ENCODE measurements around the gene HS6ST1.
"Not testable (repeated sequence)": the region's sequence is repeated elsewhere in the genome, so short reads cannot be mapped to it uniquely, and the experiment has no call there.

Gene HS6ST1

DNA sequence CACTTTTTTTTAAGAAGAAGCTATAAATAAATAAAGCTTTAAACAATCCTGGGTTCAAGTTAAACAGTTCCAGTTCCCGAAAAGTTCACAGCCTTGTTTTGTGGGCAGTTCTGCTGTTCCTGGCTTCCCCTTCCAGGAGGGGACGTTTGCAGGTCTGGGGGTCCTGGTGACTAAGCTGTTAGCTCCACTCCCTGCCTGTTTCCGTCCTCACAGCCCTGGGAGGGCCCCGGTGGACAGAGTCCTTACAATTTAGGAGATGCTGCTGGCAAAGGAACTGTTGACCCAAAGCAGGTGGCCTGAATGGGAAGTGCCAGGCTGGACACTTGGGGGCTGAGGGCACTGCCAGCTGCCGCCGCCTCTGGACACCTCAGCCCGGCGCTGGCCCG is 53.1 kb downstream of the HS6ST1 start:
- DNase-seq, result not testable (repeated sequence)

DNA sequence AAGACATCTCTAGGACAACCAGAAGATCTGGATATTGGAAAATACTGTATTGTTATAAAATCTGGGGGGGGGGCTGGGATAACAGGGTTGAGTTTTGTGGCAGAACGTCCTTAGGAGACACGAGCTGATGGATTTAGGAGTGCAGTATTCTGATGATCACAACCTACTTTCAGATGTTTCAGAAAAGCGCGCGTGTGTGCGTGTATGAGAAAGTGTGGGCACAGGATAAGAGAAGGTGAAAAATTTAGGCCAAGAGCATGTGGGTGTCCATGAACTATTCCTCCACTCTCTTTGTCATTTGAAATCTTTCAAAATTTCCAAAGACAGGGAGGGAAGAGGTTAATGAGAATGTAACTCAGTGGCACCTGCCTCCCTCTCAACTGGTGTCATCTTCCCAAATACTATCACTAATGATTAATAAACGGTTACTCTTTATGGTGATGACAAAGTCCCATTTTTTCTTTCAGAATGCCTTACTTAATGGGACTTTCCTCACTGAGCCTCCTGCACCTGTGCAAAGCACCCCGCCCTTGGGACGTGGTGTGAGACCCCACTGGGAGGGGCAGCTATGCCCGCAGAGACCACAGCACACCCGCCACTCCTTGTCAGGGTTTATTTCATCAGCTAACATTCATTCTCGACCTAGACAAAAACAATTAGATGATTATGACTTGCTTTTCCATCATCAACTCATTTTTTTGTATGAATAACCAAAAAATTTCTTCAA is 53.6 kb downstream of the HS6ST1 start:
- no peak for DNase-seq

DNA sequence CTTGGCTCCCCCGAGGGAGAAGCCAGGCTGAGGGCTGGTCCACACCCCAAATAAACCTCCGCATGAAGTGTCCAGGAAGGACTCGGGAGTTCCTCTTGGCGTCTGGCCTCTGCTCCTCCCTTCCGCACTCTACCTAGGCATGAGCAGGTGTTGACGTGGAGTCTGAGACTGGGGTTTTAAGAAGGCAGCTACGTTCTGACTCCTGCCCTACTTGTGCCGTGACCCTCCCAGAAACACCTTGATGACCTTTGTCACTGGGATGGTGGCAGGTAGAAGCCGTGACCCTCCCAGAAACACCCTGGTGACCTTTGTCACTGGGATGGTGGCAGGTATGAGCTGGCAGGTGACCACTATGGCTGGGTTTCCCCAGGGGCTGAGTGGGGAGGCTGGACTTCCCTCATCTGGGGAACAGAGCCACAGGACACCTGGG is 54.8 kb downstream of the HS6ST1 start:
- DNase-seq, result no peak

DNA sequence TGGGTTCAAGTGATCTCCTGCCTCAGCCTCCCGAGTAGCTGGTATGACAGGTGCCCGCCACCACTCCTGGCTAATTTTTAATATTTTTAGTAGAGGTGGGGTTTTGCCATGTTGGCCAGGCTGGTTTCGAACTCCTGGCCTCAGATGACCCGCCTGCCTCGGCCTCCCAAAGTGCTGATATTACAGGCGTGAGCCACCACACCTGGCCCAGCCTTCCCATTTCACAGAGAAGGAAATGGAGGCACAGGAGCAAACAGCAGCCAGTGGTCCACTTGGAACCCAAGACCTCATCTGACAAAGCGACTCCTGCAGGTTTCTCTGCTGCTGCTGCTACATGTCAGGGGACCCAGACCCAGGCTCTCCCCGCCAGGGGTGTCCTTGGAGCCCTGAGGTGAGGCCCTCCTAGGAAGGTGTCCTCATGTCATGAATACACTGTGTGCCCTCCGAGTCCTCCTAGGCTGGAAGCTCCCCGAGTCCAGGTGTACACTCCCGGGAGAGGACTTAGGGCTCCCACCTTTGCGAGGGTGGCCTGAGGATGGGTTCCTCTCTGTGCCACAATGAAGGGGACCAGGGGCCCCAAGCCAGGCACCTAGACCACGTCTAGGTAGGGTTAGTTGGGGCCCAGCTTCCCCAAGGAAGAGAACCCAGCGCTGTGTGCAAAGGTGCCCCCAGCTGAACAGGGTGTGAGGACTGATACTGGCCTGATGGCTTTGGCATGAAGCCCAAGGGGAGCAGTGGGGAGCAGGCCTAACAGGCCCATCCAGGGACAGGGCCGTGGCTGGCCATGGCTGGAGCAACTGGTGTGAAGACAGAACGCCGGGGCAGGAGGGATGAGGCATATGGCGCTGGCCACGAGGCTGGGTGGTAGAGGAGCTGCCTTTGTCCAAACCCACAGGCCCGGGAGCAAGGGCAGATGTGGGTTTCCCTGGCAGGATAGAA is 56.1 kb downstream of the HS6ST1 start:
- no peak for DNase-seq

DNA sequence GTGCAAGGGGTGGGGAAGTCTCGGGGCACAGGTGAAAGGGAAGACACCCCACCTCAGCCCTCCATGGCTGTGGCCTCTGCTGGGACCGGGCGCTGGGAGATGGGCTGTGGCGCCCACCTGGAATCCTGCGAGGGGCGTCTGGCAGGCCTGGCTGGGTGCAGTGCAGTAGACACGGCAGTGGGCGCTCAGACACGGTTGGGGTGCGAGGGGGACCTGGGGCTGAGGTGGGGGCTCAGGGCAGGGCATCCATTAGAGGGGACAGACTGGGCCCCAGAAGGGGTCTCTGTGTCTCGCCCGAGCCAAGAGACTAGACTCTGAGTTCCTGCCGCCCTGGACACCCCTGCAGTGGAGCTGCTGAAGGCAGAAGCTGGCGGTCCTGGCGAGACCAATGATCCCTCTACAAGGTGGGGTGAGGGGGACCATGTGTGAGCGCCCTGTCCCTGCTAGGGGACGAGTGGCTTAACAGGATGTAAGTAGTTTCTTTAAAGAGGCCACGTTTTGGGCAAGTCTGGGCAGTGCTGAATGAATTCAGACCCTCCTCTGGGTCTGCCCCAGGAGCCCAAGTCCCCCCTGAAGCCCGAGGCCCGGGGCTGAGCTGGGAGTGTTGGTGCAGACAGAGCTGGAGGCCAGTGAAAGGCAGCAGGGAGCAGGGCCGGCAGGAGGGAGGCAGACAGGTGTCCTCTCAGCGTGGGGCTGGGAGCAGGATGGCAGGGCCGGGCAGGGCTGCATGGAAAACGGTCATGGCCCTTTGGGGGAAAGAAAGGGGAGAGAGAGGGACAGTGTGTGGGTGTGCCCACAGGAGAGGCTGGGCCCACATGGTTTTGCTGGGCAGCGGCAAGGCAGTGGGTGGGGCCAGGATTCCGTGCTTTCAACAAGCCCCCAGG is 57.2 kb downstream of the HS6ST1 start:
- no peak for DNase-seq

DNA sequence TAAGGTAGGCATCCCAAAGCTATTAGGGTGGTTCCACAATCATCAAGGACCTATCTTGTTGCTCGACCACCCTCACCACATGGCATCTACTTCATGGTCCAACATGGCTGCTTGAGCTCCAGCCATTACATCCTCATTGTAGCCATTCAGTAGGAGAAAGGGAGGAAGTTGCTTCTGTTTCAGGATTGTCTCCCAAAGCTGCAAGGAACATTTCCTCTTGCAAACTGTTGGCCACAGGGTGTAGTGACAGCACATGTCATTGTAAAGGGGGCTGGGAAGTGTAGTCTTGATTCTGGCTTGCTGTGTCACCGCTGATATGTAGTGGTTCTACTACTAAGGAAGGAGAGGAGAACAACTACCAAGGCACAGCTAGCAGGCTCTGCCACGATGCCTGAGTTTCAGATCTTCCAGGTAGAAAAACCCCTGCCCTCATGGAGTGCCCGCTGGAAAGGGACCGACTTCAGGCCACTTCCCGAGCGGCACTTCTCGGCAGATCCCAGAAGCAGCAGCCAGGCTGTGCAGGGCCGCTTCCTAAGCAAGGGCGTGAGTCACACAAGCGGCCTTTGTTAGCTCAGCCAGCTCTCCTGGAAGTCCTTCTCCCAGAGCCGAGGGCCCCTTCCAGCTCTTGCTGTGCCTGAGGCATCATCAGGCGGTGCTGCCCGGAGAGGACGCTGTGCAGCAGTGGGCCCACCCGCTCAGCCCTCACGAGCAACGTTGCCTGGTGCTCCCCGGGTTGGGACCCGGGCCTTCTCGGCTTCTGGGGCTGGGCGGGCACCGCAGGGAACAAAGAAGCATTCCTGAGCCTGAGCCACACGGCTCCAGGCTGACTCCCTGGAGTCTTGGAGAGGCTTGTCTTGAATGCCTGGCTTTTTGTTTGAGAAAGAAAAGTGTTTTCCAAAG is 58.2 kb downstream of the HS6ST1 start:
- DNase-seq, result no peak

DNA sequence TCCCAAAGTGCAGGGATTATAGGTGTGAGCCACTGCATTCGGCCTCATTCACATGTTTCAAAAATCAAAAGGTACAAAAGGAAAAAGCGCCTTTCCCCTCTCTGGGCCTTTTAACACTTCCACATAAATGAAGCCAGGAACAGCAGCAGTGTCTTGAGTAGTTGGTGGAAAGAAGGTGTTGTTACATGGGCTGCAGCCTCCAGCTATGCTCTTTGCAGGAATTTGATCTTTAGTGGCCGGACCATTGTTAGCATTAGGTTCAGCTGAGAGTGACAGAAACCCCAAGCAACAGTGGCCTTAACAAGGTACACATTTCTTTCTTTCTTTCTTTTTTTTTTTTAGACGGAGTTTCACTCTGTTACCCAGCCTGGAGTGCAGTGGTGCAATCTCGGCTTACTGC is 59.1 kb downstream of the HS6ST1 start:
- DNase-seq, result no peak

DNA sequence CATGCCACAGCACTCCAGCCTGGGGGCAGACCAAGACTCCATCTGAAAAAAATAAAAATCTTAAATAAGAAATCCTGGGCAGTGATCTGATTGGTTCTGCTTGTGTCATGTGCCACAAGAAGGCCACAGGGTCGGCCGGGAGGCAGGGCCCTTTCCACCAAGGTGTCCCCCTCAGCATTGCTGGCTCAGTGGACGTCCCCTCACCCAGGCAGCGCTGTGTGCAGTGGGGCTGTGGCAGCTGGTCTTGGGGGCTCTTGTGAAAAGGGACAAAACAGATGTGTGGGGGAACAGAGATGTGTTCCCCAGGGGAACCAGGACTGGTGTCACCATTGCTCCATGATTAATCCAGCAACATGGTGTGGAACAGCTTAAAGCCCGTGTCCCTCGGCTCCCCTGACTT is 60.5 kb downstream of the HS6ST1 start:
- no peak for DNase-seq

DNA sequence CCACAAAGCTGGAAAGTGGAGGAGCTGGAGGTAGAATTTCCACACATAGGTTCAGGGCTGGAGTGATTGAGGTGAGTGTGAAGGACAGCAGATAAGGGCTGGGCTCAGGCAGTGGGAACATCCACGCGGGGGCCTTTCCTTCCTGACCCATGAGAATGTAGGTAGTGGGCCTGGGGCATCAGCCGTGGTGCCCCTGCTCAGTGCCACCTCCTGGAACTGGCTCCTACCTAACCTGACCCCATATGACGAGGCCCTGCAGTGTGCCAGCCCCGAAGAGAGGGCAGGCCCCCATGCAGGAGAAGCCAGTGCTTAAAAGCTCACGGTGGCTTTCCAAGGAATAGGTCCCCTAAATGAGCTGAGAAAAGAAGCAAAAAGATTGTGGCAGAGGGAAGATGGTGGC is 66.2 kb downstream of the HS6ST1 start:
- DNase-seq, result no peak

DNA sequence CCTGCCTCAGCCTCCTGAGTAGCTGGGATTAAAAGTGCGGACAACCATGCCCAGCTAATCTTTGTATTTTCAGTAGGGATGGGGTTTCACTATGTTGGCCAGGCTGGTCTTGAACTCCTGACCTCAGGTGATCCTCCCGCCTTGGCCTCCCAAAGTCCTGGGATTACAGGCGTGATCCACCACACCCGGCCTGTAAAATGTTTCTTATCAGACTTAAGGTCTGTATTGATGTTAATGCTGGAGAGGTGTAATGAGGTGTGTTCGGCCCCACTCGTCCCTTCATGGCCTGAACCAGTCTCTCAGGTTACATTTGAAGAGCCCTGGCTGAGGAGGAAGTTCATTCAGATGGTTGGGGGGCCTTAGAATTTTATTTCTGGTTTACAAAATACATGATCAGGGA is 66.6 kb downstream of the HS6ST1 start:
- DNase-seq, result not testable (repeated sequence)

DNA sequence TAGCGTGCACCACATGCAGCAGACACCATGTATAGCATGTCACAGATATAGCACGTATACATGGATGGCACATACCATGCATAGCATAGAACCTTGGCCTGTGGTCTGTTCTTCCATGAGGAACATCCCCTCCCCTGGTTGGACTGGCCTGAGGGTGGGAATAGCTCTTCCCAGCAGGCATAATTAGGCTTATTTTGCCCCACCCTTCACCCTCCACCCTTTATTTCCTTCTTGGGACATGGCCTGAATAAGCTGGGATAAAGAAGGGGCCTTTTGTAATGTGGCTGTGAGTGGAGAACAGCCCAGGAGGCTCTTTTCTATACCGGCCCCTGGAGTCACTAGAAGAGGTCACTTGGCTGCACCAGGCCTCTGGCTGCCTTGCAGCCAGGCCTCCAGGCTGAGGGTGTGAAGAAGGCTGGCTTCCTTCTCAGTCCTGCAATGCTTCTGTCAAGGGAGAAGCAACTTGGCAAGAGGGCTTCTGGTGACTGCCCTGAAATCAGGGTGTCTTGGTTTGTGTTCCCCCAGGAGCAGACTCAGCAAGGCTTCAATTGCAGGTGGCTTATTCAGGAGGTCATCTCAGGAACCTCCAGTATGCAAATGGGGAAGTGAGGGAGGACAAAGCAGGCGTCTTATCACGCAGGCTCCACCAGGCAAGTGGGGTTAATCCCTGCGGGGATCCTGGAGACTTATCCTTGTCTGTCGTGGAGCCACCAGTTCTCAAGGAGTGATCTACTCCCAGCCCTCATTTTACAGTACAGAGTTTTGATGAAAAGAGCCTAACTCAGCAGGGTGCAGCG is 68.2 kb downstream of the HS6ST1 start:
- DNase-seq, result no peak

DNA sequence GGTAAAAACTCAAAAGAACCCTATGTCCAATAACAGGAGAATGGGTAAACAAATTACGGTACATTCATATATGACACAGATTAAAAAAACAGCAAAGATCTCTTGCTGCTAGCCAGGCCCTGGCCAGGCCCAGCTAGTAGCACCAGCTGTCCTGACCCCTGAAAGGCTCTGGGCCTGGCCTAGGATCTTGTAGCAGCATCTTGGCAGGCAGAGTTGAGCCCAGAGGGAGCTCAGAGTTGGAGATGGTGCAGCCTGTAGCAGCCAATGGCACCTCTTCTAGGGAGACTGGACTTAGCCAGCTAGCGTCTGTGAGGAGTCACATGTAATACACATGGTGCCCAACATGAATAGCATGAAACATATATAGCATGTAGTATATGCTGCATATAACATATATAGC is 69.1 kb downstream of the HS6ST1 start:
- no peak for DNase-seq

DNA sequence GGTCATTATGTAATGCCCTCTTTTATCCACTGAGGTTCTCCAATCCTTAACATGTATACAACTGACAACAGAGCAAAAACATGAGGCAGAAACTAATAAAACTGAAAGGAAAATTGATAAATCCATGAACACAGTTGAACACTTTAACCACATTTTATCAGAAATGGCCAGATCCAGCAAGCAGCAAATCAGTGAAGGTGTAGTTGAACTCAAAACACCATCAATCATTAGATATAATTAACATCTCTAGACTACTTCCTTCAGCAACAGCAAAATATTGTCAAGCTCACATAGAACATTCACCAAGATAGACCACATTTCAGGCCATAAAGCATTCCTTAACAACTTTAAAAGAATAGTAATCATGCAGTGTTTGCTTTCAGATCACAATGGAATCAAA is 72.9 kb downstream of the HS6ST1 start:
- DNase-seq, result no peak

DNA sequence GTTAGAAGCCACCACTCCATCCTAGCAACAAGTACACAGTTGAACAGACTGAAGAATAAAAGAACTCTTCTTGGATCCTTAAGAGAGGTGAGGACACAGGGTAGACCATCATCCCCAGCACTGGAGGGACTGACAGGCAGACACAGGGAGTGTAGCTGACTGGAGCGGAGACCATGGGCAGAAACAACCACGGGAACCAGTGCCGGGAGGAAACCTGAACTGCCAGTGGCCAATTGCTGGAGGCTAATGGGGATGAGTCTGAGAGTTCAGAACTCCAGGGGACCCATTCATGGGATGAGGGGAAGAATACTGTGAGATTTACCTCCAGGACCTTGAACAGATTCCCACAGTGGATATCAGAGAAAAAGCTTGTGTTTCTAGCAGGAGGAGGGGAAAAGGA is 76.8 kb downstream of the HS6ST1 start:
- no peak for DNase-seq

DNA sequence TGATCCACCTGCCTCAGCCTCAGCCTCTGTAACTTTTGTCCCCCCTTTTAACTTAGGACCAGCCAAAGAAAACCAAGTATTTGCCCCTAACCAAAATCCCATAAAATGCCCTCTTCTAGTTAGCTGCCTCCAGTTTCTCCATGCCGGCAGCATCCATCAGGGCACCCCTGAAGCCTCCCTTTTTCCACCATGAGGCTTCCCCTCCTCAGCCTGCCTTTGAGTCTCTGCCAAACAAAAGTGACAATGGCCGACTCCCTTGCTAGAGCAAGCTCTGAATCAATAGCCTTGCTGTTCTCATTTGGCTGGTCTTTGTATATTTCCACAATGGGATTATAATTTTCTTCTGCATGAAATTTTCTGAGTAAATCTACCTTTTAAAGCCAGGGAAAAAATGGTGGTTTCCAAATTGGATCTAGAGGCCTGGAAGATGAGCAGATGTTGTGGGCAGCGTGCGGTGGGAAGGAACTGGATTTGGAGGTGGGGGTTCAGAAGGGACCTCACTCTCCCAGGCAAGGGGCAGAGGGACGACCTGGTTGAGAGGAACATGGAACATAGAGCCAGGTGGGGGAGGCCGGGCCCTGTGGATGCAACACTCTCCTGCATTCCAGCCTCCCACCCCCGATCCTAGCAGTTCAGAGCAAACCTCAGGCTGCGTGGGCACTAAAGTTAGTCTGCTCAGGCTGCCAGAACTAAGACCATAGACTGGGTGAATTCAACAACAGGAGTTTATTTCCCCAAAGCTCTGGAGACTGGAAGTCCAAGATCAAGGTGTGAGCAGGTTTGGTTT is 80.6 kb downstream of the HS6ST1 start:
- no peak for DNase-seq

DNA sequence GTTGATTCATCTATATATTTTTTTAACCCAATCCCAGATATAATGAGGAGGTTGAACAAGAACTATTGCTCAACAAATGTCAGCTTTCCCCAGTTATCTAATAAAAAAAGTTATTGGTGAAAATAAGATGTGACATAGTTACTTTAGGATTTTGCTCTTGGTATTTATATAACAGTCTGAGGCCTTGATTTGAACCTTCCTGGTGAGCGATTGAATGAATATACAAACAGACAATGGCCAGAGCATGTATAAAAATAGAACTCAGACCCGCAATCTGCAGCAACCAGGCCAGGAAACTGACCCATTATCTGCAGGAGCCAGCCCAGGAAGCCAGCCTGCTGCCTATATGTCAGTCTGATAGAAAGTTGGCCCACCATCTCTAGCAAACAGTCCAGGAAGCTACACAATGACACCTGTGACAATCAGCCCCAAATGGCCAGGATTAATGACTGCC is 81.6 kb downstream of the HS6ST1 start:
- no peak for DNase-seq

DNA sequence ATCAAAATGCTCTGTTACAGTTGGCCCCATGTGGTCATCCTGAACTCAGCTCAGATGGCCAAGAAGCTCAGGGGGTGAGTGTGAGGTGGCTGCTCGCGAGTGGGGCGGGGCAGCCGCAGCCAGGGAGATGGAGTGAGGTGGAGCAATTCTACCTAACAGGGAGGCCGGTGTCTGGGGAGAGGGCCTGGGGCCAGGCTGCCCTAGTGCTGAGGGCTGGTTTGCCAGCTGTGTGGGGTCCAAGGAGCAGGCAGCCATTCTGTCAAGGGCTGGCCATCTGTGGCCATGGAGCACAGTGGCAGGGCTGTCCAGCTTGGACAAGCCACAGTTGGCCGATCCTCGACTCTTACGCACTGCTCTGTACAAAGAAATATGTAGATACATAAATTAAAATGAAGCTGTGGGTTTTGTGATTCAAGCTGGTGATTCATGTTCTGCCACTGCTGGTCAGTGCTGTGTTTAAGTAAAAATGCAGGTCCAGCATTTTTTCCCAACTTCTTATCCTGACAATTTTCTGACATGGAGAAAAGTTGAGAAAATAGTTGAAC is 82.1 kb downstream of the HS6ST1 start:
- no peak for DNase-seq

DNA sequence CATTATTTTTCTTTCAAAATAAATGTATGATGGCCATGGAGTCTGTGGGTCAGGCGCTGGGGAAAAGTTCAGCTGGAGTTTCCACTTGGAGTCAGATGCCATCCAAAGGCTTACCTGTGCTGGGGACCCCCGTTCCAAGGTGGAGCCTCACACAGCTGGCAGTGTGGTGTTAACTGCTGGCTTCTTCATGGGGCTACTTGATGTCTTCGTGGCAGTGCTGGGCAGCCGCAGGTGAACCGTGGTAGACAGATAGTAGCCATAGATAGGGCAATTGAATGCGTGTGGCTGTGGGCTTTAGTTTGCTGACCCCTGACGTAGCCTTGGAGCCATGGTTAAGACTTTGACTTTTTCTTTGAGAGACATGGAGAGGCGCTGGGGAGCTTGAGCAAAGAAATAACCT is 83.1 kb downstream of the HS6ST1 start:
- no peak for DNase-seq

DNA sequence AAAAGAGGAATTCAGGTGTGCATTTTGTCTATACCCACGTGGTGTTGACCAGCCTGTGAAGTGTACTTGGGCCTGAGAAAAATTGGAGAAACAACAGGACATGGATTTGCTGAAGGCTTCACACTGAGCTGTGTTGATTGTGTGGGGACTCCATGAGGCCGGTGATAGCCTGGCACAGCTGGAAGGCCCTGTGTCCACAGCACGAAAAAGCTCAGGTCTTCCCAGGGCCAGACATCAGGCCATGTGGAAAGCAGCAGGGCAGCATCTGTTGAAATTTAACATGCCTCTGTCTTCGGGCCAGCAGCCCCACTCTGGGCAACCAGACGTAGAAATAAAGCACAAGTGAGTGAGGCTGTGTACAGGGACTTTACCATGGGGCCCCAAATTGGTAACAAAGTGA is 84.1 kb downstream of the HS6ST1 start:
- DNase-seq, result no peak

DNA sequence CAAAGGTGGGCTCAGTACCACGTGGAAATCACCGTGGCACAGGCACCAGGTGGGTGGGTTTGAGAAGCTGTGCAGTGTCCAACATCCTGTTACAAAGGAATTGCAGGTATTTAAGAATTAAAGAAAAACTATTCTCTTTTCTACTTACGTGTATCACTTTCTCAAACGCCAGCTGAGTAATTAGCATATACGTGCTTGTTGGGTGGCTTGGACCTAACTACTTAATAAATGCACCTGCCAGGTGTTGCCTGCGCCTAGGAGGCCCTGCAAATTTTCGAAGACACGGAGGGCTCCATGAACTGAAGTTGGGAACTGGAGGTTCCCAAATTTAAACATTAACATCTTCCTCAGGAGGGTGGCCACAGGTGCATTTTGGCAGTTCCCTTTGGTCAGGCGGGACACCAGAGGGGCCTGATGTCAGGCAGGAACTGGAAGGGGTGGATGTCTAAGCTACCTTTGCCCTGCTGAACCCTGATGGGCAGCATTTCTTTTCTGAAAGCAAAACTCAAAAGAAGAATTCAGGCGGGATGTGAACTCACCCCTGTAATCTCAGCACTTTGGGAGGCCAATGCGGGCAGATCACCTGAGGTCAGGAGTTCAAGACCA is 84.8 kb downstream of the HS6ST1 start:
- DNase-seq, result no peak

All from NCI-H524 treated with DMSO at 0.1 percent for 48 hours (cell line).